A549 (cell line): ENCODE data around the gene BGN.

Source experiments
- HDAC2 ChIP-seq: fragments of 200-600 bp; sonication (generic); IDR thresholded peaks from 2 replicates; pipeline ENCODE4 v1.6.1; 2016
- NR3C1 ChIP-seq: fragments of >200 bp; sonication (Bioruptor Twin); formaldehyde crosslinking; IDR thresholded peaks from 3 replicates; pipeline ENCODE4 v1.6.1; 2017

GRCh38 chrX:153521034-153521433 lies 26.3 kb downstream of the BGN start:
- TF ChIP-seq NR3C1 (no peak), HDAC2 (no peak)
